HCEC 1CT (cell line): ENCODE measurements around the gene APBA2.
"Not testable (repeated sequence)": the region's sequence is repeated elsewhere in the genome, so short reads cannot be mapped to it uniquely, and the experiment has no call there.

Experiments
- DNase-seq: peaks from one replicate; pipeline ENCODE4 v3.0.0-alpha.2; 2017

APBA2 gene

DNA sequence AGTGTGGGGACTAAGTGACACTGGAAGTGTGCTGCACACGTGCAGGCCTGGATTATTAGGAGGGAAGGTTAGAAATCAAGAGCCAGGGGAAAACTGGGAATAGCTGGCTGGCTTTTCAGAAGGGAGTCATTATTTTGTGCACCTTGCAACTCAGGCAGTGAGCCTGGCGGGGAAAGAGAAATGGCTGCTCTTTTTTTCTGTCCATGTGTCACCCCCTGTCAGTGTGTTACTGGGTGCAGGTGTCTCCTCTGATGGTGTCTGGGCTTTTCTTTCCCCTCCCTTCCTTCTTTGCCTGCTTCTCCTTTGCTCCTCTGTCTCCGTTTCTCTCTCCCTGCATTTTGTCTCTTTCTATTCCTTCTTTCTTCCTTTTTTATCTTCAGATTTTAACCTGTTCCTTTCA is 130.7 kb downstream of the APBA2 start:
- DNase-seq: no peak

DNA sequence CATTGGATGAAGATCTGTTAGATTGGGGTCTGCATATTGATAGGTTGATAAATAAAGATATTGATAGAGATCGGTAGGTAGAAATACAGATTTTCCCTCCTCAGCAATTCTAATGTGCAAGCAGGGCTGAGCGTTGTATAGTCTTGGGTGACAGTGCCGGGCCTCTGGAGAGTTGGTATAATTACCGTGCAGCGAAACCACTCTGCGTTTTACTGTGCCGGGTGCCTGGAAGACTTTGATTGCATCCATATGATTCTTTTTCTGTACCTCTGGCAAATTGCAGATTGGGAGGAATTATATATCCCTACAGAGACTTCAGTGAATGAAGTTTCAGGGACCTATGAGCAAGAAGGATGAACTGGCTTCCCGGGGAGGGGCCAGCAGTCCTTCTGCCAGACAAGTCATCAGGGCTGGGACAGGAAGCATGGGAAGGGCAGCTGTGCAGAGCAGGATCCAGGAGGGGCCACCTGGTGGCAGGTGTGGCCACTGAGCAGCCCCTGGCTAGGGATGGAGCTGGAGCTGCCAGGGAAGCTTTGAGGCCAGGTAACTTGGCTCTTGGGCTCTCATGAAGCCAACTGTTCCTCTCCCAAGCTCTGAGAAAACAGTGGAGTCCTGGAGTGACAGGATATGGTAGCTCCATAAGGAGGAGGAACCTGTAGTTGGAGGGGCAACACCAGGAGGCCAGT is 132.5 kb downstream of the APBA2 start:
- no peak for DNase-seq

DNA sequence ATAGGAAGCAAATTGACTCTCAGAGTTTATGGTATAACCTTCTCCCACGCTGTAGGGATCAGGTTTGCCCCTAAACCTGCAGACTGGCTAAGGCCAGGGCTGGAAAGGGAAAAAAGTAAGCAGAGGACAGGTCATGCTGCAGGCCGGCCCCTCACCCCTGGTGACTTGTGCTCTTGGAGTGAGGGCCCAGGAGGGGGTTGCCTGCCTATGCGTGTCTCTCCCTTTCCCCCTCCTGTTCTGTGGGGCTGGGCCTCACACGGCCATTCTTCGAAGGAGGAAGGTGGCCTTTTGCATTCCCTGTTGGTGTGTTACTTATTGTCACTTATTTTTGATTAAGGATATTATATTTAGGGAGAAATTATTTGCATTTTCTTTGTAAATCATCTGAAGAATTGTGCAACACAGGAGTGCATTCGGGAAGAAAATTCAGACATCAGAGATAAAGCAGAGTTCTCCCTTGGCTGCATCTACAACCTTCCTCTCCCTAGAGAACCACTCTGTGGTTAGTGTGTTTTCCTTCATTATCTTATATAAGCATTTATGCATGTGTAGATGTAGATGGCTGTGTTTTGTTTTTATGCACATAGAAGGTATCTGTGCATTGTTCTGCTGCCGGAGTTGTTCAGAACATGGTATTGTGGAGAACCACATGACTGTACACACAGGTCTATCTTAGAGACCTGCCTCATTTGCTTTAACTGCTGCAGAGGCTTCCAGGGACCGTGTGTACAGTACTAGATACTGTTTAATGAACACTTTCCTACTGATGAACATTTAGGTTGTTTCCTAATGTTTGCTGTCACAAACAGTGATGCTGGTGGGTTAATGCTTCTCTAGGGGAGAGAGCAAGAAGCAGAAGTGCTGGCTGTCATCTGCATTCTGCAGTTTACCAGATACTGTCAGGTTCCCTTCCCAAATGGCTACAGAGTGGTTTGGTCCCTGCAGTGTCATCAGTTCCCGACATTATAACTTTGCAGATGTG is 133.5 kb downstream of the APBA2 start:
- no peak for DNase-seq

DNA sequence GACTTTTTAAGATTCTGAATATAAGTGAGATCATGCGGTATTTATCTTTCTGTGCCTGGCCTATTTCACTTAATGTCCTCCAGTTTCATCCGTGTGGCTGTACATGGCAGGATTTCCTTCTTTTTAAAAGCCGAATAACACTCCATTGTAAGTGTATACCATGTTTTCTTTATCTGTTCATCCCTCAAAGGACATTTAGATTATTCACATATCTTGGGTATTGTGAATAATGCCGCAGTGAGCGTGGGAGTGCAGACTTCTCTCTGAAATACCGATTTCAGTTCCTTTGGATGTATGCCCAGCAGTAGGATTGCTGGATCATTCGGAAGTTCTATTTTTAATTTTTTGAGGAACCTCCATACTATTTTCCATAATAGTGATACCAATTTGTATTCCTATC is 136.1 kb downstream of the APBA2 start:
- peak; percentile 40 for DNase-seq

DNA sequence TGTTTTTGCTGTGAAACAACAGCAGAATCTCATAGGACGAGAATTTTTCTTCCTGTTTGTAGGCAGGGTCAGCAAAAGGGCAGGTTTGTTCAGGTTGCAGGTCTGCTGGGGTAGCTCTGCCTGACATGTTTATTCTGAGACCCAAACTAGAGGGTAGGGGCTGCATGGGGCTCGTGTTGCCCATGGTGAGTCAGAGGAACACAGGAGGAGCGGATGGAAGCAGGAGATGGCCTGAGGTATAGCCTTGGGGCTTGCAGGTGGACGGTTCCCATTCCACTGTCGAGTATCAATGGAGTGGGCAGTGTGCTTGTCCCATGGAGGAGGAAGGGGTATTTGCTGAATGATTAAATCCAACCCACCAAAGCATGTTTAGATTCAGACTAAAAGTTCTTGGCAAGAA is 138.9 kb downstream of the APBA2 start:
- no peak for DNase-seq

DNA sequence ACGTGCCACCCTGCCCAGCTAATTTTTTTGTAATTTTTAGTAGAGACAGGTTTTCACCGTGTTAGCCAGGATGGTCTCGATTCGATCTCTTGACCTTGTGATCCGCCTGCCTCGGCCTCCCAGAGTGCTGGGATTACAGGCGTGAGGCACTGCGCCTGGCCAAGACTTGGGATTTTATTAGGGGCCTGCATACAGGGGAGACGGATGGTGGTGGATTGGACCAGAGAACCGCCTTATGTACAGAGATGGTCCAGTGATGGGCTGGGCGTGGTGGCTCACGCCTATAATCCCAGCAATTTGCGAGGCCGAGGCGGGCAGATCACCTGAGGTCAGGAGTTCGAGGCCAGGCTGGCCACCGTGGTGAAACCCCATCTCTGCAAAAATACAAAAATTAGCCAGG is 139.6 kb downstream of the APBA2 start:
- not testable (repeated sequence) for DNase-seq

DNA sequence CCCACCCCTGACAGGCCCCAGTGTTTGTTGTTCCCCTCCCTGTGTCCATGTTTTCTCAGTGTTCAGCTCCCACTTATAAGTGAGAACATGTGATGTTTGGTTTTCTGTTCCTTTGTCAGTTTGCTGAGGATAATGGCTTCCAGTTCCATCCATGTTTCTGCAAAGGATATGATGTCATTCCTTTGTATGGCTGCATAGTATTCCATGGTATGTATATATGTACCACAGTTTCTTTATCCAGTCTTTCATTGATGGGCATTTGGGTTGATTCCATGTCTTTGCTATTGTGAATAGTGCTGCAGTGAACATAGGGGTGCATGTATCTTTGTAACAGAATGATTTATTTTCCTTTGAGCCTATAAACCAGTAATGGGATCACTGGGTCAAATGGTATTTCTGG is 142.4 kb downstream of the APBA2 start:
- DNase-seq: not testable (repeated sequence)

DNA sequence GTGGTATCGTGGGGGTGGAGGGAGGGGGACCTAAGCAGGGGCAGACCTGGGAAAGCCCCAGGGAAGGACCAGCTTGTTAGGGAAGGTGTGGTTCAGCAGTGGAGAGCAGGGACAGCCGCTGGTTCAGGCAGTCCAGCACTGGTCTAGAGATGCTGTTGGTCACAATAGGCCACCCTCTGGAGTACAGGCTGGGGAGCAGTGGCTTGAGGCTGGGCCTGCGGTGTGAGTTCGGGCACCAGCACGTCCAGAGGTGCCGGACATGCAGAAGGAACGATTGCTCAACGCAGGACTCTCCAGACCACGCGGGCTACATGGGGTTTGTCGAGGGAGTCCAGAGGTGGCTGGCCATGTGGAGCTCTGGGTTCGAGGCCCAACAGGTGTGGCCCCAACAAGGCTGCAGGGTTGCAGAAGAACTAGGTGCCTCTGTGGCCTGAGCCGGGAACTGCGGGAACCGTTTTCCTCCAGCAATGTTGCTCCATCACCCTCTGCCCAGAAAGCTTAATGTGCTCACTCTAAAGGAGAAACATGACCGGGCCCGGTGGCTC is 143.9 kb downstream of the APBA2 start:
- DNase-seq: no peak

DNA sequence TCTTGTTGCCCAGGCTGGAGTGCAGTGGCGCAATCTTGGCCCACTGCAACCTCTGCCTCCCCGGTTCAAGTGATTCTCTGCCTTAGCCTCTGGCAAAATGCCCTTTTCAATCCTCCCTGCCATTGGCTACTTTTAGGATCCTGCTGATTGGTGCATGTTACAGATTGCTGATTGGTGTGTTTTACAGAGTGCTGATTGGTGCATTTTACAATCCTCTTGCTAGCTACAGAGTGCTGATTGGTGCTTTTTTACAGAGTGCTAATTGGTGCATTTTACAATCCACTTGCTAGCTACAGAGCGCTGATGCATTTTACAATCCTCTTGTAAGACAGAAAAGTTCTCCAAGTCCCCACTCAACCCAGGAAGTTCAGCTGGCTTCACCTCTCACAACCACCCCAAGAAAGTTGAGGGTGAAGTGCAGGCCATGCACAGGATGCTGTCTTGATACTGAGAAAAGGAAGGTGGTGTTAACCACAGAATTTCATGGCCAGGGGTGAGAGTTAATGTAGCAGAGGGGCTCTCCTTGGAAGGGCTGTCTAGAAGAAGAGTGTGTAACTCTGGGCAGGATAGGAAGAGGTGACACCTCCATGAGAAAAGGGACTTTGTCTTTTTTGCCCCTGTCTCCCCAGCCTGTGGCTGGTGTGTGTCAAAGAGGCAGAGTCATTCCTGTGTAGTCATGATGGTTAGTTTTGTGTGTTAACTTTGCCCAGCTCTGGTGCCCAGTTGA is 145.9 kb downstream of the APBA2 start:
- no peak for DNase-seq

DNA sequence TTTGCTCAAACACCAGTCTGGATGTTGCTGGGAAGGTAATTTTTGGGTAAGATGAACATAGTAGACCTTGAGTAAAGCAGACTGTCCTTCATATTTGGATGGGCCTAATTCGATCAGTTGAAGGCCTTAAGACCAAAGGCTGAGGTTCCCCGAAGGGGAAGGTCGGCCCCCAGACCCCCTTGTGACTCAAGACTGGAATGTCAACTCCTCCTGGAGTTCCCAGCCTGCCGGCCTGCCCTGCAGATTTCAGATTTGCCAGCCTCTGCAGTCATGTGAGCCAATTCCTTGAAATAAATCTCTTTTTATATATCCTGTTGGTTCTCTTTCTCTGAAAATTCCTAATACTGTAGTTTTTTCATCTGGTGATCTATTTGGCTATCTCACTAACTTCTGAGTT is 146.5 kb downstream of the APBA2 start:
- DNase-seq: no peak

DNA sequence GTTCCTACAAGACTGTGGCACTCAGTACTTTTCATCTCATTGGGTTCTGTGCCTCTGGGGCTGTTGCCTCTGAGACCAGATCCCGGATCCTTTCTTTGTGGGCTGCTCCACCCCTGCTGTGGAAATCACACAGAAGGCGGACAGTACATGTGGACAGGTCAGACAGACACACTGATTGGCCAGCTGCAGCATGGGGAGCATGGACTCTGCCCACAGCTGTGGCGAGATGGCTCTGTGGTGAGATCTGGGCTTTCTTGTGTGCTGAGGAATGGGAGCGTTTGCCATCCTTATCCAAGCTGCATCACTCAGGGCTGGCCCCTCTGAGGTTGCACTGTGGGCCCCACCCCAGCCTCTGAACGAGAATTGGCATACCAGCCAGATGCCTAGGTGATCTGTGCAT is 147.0 kb downstream of the APBA2 start:
- DNase-seq: no peak

DNA sequence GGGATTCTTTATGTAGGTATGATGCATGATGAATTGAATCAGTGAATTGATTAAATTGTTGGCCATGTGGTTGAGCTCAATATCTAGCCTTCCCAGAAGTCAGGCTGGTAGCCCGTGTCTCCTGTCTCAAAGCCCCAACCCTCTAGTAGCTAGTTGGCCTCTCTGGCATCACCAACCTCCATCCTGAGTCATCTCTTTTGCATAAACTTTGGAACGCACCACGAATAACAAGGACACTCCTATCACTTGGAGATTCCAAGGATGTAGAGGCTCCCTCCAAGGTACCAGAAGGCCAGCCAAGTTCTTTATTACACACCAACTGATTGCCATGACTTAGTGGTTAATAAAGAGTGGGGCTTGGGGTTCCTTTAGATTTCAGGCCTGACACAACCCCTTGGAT is 148.4 kb downstream of the APBA2 start:
- no peak for DNase-seq

DNA sequence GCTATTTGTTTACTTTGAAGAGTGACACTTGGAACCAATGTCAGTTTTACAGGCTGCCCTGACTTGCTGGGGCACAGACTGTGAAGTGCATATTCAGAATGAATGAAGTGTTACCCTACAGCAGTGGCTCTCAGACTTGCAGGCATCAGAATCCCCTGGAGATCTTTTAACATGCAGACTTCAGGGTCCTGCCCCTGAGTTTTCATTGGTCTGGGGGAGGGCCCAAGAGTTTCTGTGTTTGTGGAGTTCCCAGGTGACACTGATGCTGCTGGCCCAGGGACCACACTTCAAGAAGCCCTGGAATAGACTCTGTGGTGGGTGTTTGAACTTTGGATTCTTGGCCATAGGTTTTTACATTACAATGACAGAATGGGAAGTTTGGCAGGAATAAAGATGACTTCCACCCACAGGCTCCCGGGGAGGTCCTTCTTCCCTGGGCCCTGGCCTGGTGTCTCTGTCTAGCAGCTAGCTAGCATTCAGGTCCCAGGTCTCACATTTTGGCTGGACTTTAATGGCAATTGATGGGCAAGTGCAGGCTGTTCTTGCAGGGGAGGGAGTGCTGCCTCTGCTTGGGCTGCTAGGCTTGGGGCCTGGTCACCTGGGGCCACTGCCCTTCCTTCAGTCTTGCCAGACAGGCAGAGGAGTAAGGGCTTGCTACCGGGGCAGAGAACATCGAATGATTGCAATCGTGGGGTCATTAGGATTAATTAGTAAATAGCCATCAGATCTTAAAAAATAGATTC is 149.0 kb downstream of the APBA2 start:
- DNase-seq: no peak

DNA sequence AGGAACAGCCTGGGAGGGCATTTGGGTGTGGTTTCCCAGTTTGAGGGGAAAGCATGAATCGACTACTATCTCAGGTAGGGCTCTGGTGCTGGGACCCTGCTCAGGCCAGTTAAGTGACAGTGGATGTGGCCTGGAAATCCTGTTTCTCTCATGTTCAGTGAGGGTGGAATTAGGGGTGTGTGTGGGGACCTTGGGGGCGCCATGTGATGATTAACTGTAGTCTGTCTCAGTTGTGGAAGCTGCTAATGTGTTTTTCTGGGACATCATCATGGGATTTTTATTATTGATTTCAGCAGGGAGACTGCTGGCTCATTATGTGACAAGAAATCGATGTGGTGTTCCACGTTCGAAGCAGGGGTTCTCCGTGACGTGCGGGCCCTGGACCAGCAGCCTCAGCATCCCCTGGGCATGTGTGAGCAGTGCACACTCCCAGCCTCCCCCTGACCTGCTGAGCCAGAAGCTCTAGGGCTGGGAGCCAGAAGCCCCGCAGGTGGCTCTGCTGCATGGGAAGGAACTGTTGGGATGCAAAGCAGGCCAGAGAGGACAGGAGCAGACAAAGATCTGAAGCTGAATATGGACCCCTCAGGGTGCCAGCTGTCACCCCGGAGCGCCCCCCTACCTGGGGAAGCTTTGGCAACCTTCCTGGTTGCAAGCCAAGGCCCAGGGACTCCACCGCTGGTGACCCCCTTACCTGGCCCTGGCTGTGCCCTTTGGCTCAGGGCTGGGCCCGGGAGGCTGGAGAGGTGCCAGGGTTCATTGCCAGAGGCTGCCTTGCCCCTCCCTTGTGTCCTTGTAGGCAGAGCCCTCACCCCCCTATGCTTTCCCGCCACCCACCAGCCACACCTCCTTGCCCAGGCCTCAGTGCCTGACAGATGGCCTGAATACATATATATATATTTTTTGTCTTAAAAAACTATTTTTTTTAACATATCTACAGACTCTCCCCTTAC is 149.8 kb downstream of the APBA2 start:
- no peak for DNase-seq

DNA sequence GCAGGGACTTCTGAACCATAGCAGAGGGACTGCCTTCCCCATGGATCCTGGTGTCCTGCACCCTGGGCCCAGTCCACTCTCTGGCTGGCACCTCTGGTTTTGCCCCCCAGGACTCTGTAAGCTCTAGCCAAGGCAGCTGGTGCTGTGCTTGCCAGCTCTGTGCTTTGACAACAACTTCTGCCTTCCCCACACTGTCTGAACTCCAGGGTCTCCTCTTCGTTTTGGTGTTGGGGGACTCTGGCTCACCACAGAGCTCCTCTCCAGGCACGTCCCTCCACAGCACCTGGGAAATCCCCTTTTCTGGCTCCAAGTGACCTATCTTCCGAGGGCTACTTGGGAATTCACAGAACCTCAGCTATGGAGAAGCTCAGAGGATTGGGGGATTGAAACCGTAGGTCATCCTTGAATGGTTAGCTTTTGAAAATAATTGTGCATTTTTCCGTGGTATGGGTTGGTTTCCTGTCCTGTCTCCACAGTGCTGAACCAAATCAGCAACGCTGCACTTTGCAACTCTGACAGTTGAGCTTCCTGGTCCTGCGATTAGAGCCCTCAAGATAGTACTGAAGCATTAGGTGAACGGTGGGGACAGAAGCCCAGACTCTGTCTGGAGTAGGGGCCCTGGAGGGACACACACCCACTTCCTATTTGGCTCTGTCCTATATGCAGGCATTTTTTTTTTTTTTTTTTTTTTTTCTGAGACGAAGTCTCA is 152.4 kb downstream of the APBA2 start:
- DNase-seq: no peak

DNA sequence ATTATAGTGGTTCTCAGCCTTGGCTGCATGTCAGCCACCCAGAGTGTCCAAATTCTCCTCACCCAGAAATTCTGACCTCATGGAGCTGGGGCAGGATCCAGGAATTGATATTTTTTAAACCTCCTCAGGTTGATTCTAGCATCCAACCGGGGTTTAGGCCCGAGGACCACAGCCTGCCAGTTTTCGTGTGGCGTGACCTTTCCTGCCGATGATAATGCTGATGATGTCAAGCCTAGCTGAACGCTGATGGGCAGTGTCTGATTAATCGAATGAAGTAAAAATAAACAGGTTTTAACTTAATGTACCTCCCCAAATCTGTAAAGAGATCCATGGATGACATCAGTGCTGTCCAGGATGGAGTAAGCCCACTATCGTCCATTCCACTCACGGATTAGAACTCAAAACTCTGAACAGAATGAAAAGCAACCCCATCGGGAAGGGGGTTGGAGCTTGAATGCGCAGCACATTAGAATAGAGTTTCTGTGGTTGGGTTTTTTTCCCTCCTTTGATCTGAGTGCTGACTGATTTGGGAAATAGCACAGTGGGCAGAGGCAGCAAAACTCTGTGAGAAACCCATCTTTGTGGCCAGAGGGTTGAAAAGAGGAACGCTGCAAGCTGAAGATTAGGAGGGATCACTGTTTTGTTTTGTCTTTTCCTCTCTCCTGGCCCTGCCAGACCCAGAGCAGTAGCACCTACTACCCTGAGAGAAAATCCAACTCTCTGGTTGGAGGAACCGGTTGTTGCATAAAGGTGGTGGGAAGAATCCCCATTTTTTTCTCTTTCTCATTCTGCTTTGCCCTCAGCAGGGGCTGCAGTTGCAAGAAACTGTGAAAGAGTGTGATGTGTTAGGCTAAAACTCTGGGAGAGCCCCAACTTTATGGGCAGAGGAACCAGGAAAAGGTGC is 153.9 kb downstream of the APBA2 start:
- DNase-seq: no peak

DNA sequence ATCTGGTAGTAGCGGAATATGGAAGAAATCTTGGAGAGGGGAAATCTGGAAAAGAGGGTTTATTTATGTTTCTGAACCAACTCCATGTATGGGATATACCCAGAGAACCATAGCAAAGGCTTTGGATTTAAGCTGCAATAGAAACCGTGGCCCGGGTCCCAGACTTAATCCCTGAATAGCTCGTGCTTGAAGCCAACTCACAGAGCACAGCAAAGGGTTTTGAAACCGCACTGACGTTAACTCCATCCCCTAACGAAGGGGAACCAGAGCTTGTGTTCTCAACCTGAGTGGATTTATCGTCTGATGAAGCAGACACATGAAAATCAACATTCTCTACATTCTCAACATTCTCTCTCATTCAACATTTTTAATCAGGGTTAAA is 154.6 kb downstream of the APBA2 start:
- no peak for DNase-seq

DNA sequence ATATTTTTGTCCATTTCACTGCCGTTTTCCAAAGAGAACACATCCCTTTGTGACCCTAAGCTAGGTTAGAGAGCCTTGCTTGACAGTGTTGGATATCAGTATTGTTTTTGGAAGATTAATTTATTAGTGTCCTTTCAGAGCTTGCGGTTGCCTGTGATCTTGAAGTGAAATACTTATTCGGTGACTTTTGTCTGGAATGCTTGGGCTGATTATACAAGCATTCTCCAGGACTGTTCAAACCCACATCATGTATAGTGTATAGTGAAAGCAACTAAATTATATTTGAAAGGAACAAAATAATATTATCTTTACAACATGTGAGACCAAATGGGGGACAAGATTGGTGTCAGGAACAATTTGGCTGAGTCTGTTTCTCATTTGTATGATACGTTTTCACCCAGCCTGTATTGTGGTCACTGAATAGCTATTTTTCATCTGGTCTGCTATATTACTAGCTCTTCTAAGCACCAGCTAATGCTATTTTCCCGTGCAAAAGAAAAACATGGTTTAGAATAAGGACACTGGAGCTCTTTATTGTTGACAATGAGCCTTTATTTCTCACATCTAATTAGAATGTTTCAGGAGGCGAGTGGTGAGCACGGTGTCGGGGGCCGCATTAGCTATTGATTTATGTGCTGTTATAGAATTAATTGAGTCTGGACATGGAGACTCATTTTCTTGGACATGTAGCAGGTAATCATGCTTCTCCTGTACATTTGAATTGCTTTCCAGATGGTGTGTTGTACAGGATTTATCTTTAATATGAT is 158.1 kb downstream of the APBA2 start:
- no peak for DNase-seq

DNA sequence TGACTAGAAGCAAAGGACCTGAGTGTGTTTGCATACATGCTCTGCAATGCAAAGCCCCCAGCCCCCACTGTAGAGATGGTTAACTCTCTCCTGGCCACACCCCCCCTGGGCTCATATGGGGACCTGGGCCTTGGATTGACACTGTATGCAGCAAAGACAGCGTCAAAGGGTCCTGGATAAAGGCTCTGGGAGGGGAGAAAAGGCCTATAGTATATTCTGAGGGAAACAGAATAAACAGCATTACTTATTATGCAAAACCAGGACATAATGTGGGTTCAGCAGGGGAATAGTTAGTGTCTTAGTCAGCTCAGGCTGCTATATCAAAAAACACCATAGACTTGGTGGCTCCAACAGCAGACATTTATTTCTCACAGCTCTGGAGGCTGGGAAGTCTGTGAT is 158.7 kb downstream of the APBA2 start:
- DNase-seq: peak; percentile 33
